ENCODE measurements around the gene ICE1.
"Not testable (repeated sequence)": the region's sequence is repeated elsewhere in the genome, so short reads cannot be mapped to it uniquely, and the experiment has no call there.

The ICE1 gene

GRCh38 chr5:5405441-5405840 lies 17.0 kb upstream of the ICE1 start:
- no peak for DNase-seq

- DNase-seq, result no peak
These were observed 14.6 kb upstream of the ICE1 start for GRCh38 chr5:5407924-5408323.

GRCh38 chr5:5409151-5409810 lies 13.2 kb upstream of the ICE1 start:
- peak in 1 of 2 experiments; percentile 11 for DNase-seq

GRCh38 chr5:5413856-5414255 lies 8.6 kb upstream of the ICE1 start:
- DNase-seq, result not testable (repeated sequence)

GRCh38 chr5:5414999-5415398 lies 7.5 kb upstream of the ICE1 start:
- DNase-seq, result no peak

- DNase-seq, result no peak
These were observed 5.7 kb upstream of the ICE1 start for GRCh38 chr5:5416733-5417132.

- no peak for DNase-seq
These were observed 4.5 kb upstream of the ICE1 start for GRCh38 chr5:5418006-5418405.

- DNase-seq, result peak; percentile 17 to 48
These were observed 3.7 kb upstream of the ICE1 start for GRCh38 chr5:5418764-5419163.

GRCh38 chr5:5419291-5420210 lies 2.9 kb upstream of the ICE1 start:
- DNase-seq, result peak; percentile 28 to 77

- peak in 1 of 2 experiments; percentile 10 for DNase-seq
These were observed 2.2 kb upstream of the ICE1 start for GRCh38 chr5:5420251-5420650.

- peak in 1 of 2 experiments; percentile 57 for DNase-seq
These were observed 1.1 kb upstream of the ICE1 start for GRCh38 chr5:5421149-5421960.

- DNase-seq, result peak in 1 of 2 experiments; percentile 41
These were observed 490 bp downstream of the ICE1 start for GRCh38 chr5:5422819-5423515.

GRCh38 chr5:5423586-5423985 lies 1.1 kb downstream of the ICE1 start:
- no peak for DNase-seq

- DNase-seq, result no peak
These were observed 2.3 kb downstream of the ICE1 start for GRCh38 chr5:5424736-5425135.

- DNase-seq, result no peak
These were observed 7.7 kb downstream of the ICE1 start for GRCh38 chr5:5430136-5430535.

- DNase-seq, result no peak
These were observed 9.7 kb downstream of the ICE1 start for GRCh38 chr5:5432020-5432707.

GRCh38 chr5:5436203-5436760 lies 13.8 kb downstream of the ICE1 start:
- DNase-seq, result peak; percentile 81 to 89

- no peak for DNase-seq
These were observed 15.0 kb downstream of the ICE1 start for GRCh38 chr5:5437227-5438172.

GRCh38 chr5:5451863-5452262 lies 29.4 kb downstream of the ICE1 start:
- DNase-seq, result no peak

GRCh38 chr5:5453131-5453530 lies 30.7 kb downstream of the ICE1 start:
- no peak for DNase-seq
